Activated CD4-positive, alpha-beta T cell treated with anti-CD3 and anti-CD28 coated beads, Interleukin-2, Interleukin-4, amounts not matched to agents 100 ng/mL and 50 ng/mL, durations not matched to agents 16 hours and 8 hours (primary cell): ENCODE data around the gene NAV2.
A peak's percentile ranks its signal among the peaks of the same experiment; 100 is the strongest.
"Not testable (repeated sequence)": the region's sequence is repeated elsewhere in the genome, so short reads cannot be mapped to it uniquely, and the experiment has no call there.

ENCODE experiments used
- DNase-seq: peaks from one replicate; pipeline ENCODE4 v3.0.0-alpha.2; 2020; ENCODE audit warnings: low spot score

The NAV2 gene

DNA sequence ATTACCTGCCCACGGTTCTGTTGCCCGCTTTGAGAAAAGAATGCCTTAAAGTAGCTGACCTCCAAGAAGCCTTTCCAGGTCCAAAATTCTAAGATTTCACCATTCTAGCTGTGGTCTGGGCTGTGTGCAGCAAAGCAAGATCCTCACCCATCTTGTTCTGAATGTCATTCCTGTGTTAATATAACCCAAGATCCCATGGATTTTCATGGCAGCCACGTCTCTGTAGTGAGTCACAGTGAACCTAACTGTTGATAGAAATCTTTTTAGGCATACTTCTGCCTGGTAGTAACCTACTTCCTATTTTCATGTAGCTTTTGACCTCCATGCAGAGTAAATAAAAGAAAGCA is 210.0 kb downstream of the NAV2 start:
- no peak for DNase-seq

DNA sequence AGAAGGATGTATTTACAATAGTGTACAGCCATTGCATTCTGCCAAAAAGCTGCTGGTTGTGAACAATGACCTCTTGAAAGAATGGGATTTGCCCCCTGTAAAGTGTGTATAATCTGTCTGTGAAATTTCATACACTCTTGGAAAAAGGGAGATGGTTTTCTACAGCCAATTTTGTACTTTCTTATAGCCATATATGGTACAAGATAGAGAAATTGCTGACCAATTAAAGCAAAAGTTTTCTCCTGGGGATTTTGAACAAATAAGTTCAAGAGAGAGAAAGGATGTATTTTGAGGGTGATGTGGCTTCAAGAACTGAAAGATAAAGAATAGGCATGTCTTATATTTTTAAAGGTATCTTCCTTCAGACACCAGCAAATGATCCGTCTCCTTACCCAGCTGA is 211.0 kb downstream of the NAV2 start:
- no peak for DNase-seq

DNA sequence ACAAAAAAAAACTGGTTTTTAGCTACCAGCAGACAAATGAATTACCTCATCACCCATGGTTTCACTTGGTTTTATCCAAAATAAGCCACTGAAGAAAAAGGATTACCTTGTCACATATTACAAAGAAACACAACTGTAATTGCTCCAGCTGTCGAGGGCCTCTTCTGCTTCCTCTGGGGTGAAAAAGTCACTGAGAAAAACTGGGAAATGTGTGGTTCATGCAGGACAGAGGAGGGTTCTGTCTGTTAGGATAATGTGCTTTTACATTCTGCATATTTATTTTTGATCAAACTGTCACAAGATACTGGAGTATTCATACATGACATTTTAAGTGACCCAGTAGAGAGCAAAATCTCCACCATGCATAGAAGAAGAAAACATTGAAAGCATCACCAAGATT is 211.7 kb downstream of the NAV2 start:
- DNase-seq = no peak

DNA sequence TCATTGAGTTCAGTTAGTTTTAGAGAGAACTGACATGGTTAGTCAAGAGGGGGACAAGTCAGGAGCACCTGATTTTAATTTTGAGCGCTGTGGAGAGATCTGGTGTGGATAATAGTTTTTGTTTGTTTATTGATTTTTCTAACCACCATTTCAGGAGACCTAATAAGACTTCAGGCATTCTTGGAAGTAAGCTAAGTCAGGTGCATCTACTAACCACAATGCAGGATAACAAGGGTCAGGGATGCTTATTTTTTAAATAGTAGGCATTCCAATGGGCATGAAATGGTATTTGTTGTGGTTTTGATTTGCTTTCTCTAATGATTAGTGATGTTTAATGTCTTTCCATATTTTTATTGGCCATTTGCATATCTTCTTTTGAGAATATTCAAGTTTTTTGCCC is 212.1 kb downstream of the NAV2 start:
- DNase-seq = no peak

DNA sequence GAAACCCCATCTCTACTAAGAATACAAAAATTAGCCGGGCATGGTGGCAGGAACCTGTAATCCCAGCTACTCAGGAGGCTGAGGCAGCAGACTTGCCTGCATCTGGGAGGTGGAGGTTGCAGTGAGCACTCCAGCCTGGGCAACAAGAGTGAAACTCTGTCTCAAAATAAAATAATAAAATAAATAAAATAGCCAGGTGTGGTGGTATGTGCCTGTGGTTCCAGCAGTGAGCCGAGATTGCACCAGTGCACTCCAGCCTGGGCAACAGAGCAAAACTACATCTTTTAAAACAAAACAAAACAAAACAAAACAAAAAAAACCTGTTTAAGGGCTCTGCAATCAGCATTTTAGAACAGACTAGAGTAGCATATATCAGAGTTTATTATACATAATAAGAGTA is 214.8 kb downstream of the NAV2 start:
- DNase-seq = not testable (repeated sequence)

DNA sequence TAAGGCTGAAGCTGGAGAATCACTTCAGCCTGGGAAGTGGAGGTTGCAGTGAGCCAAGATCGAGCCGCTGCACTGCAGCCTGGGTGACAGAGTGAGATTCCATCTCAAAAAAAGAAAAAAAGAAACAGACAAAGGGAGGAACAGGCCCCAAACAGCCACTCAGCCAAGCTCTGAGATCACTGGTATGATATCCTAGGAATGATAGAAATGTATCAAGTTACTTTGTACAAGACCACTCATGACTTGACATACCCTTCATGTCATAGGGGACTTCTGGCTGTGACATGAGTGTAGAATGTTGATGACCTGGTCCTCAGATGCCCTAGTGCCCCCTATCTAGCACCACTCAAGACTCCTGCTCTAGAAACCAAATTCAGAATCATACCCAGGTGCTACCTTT is 216.5 kb downstream of the NAV2 start:
- no peak for DNase-seq

DNA sequence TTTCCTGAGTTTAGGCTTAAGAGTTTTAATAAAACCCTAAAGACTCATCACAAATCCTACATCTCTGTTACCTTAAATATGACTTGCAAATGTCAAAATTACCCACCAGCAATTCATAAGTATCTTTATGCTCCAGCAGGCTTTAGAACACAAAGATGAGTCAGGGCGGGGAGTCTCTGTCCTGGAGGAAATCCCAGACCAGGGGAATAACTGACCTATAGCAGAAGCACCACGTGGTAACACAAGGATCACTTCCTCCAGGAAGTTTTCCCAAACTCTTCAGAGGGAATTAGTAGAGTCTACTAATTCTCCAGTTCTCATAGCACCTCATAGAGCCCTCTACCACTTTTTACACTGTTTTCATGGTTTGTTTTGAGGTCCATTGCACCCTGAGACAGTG is 217.0 kb downstream of the NAV2 start:
- DNase-seq = no peak

DNA sequence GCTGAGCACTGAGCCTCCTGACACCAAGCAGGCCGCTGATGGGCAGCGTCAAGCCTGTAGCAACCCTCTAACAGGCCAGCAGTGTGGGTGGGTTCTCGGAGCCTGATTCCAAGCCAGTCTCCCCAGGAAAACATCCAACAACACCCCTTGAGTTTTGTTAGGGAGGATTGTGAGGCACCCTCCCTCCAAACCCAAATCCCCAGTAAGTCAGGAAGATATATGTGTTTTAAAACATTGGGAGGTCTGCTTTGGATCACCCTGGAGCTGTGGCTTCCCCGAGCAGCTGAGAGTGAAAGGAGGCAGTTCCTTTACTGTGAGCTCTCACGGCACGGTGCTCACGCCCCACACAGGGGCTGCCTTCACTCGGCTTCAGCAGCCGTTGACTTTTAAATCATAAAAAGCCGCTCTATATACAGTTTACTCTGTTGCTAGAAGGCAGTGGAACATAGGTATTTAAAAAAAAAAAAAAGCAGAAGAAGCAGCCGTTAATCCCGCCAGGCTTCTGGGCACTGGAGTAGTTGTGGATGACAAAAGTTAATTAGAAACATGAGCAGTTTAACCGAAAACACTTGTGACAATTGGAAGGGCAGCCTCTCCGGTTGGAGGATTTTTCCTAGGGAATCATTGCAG is 218.6 kb downstream of the NAV2 start:
- no peak for DNase-seq

DNA sequence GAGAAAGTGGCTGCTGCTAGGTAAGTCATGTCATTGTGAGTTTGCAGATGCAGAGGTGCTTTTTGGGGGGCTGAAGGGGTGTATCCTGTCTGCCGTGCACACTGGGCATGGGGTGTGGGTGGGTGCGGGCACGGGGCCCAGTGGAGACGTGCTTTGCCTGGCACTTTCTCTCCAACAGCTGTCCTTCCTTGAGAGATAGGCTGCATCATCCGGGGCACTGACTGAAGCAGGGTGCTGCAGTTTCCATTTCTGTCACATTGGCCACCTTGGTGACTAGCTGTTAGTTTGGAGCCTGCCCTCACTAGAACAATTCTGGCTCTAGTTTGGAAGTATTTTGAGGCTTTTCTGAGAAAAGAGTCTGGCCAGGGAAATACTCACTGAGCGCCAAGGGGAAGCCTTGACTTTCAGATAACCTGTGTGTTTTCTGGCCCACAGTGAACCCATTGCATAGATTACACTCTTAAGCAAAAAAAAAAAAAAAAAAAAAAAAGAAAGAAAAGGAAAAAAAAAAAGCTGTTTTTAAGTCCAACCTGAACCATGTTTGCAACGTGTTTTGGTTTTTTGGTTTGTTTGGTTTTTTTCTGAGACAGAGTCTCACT is 219.2 kb downstream of the NAV2 start:
- DNase-seq = no peak

DNA sequence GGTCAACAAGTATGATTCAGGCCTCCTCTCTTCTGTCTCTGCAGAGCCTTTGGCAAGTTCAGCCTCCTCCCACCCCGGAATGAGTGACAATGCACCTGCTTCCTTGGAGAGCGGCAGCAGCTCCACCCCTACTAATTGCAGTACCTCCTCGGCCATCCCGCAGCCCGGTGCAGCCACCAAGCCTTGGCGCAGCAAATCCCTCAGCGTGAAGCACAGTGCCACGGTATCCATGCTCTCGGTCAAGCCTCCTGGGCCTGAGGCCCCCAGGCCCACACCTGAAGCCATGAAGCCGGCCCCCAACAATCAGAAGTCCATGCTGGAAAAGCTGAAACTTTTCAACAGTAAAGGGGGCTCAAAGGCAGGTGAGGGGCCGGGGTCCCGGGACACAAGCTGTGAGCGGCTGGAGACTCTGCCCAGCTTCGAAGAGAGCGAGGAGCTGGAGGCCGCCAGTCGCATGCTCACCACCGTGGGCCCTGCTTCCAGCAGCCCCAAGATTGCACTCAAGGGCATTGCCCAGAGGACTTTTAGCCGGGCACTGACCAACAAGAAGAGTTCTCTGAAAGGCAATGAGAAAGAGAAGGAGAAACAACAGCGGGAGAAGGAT is 220.6 kb downstream of the NAV2 start:
- DNase-seq = no peak

DNA sequence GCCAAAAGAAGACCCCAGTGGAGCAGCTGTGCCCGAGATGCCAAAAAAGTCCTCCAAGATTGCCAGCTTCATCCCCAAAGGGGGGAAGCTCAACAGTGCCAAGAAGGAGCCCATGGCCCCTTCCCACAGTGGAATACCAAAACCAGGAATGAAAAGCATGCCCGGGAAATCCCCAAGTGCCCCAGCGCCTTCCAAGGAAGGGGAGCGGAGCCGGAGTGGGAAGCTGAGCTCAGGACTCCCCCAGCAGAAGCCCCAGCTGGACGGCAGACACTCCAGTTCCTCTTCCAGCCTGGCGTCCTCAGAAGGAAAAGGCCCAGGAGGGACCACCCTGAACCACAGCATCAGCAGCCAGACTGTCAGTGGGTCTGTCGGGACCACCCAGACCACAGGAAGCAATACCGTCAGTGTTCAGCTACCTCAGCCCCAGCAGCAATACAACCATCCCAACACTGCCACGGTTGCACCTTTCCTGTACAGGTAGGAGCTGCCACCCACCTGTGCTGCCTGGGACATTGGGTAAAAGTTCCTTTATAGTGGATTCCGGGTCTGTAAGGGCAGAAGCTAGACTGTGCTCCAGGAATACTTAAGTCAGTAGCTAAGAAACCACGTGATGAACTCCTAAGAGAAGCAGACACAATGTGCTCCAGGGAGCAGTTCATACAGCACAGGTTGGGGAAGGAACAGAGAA is 221.3 kb downstream of the NAV2 start:
- DNase-seq = no peak

DNA sequence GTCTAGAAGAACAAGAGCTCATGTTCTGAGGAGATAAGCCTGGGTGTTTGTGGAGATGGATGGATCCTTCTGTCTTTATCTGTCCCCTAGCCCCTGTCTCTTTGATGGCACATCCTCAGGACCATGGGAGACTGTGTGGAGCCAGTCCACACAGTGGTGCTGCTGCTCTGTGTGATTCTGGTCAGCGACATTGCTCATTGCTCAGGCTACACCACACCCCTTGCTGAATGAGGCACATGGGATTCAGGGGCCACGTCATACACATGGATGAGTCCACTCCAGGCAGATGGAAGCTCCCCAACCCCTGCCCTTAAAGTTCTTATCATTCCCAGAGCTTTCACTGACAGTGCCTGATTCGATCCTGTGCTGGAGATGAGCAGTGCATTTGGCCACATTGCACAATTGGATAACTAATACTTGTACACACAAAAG is 222.2 kb downstream of the NAV2 start:
- no peak for DNase-seq

DNA sequence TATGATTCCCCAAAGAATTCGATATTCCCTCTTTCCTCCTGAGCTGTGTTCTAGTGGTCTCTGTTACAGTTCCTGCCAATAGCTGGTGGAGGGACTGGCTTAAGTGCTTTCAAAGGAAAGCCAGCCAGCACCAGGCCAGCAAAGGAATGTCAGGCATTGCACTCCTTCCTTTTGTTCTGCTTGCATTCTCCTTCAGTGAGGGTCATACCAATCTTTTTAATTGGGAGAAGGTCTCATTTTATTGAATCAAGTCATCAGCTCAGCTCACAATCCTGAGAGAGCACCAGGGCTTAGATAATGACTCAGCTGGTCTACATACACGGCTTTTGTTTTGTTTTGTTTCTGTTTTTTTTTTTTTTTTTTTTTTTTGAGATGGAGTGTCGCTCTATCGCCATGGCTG is 222.9 kb downstream of the NAV2 start:
- no peak for DNase-seq

DNA sequence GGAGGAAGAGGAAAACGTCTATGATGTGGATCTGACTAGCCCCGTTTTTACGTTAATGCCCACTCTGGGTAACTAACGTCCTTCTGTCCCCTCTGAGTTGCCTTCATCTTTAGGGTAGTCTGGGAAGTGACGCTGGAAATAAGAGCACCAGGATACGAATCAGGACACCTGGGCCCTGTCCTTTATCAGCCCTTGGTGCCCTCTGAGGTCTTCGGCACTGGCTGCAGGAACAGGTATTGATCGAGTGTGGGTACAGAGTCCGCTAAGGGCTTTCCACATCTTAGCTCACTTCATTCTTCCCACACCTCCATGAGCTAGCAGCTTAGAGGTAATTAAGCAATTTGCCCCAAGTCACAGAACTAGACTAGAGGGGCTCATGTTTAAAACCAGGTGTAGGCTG is 223.8 kb downstream of the NAV2 start:
- no peak for DNase-seq

DNA sequence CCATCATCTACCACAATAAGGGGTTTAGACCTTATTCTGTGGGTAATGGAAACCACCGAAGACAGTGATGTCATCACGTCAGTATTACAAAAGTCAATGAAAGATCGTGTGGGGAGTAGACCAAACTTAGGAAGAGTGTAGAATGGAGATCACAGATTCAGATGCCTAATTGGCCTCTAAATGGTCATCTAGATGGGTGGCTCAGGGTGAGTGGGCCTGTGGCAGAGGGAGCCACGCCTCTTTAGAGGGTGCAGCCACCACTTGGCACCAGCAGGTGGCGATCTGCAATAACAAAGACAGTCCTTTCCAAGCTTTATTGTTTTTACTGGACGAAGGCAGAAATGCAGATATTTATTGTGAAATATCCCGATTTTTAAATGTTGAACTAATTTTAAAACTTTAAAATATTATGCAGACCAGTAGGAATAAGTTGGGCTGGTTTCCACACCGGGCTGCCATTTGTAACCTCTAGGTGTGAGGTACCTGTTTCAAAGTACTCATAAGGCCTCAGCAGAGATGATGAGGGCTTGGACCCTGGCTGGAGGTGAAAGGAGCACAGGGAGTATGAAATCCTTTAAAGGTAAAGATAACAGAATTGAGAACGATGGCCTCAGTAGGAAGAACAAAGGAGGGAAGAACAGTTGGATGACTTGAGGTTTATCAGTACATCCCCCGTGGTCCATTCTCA is 225.7 kb downstream of the NAV2 start:
- DNase-seq = peak; percentile 48

DNA sequence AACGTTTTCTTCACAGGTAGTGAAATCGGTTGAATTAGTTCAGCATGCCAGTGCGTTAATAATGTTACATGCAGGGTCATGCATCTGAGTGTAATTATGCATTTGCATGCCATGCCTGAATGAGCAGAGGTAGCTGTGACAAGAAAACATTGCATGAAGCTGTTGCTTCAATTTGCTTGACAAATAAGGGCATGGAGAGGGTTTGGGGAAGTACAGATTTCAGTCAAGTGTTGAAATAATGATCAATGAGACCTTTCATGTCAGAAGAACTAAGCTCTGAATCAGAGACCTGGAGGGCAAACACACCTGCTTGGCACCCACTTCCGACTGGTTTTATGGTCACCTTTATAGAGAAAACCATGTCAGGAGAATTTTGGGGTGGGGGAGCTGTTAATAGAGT is 226.2 kb downstream of the NAV2 start:
- DNase-seq = no peak

DNA sequence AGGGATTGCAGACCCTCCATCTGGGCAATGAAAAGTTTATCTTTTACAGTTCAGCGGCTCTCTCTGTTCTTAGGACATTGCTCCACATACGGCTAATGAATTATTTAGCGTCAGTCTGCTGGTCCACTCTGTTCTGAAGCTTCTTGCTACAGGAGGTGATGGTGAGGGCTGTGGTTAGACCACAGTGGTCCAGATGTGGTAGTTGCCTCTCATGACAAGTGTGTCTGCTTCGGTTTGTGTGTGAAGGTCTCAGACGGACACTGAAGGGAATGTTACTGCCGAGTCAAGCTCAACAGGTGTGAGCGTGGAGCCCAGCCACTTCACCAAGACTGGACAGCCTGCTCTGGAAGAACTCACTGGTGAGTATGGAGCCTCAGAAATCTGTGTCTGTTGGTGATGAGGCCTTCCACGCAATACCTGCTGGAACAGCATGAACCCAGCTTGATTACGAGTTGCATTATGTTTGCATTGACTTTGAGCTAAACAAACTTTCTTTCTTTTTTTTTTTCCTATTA is 226.8 kb downstream of the NAV2 start:
- DNase-seq = no peak

DNA sequence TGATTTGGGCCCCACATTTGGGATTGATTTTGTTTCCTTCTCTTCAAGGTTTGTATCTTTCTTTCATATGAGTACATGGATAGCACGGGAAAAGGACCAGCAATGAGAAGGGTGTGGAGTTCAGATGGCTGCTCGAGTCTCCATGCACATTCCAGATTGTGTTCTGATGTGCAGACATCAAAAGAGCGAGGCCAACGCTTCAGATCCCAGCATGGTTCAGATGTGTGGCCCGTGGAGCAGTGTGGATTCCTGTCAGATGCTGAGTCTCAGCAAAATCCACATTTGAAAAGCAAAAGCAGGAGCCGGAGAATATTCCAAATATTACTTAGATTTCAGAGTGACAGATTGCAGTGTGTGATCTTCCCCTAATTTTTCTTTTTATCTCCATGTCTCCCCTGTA is 228.2 kb downstream of the NAV2 start:
- no peak for DNase-seq

DNA sequence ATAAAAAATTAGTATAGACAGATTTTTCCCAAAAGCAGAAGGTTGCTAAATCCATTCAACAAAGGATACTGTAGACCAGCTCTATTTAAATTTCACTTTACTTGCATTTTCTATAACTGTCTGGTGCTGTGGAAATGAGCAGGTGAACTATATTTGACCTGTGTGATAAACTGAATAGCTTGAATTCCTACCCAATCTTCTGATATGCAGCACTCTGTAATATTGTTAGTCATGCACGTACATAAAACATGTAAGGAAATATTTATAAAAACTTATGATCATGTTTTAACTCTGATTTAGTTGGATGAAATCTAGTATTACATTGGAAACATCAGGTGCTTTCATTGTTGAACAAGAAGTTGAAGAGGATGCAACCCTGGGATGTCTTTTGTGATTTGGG is 234.0 kb downstream of the NAV2 start:
- DNase-seq = no peak

DNA sequence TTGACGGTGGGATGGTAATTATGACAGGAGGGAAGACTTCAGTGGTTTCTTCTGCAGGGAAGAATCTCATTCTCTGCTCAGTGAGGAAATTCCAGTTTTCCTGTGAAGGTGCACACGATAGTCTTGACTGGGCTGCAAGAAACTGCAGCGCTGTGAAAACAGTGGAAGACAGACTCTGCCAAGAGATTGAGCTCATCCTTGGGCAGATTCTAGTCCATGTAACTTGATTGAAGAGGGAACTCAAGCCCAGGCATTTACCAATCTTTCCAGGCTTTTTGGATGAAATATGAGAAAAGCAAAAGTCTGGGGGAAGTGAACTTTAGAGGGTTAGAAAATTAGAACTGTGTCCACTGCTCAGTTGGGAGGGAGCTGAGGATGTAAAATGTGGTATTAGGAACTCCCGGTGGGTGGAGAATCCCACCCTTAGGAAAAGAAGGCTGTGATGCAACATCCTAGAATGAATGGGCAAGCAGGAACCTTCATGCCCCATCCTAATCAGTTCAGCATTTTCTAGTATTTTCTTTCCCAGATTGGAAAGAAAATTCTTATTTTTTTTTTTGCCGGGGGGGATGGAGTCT is 235.0 kb downstream of the NAV2 start:
- no peak for DNase-seq

DNA sequence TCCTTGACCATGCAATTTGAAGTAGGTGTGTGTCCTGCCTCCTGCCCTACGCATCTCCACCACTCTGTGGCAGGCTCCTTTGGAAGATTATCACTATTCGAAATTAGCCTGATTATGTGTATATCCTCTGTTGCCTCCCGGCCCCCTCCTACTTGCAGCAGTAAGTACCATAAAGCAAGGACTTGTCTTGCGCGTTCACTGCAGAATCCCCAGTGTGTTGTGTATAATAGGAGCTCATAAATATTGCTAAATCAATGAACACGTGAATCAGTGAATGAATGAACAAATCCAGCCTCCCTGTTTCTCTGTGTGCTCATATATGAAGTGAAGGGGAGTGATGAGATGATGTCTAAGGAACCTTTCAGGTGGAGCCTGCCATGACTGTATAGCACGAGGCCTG is 237.0 kb downstream of the NAV2 start:
- DNase-seq = no peak

DNA sequence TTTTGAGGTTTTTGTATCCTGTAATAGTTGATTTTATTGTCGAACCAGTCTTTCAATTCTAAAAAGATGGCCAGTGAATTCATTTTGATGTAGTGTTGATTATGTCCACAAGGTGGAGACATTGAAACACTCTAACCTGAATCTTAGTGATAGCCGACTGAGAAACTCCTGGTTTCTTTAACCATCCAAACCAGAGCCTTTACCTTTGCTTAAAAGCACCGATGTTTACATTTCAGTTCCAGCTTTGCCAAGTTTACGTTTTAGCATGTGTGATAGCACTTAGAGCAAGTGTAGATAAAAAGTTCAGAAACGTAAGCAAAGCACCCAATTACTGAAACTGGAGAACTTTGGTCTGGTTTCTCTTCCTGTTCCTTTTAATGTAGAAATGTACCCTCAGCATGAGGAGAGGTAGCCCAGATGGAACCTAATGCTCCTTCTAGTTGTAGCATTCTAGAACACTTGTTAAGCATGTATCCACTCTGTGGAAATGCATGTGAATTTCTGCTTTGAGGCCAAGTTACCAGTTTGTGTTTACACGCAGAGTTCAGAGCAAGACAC is 239.0 kb downstream of the NAV2 start:
- DNase-seq = peak; percentile 59
